PC-3 (cell line): Measurements from ENCODE around the gene OSBPL2. TPM values are rescaled to one million over a fixed set of nuclear protein-coding genes. Genes with fewer than 3 reads are reported as not detected.

ENCODE experiments used
- ATAC-seq: fragments of 200-7000 bp; cut with Tn5 transposase; 2 replicates; pipeline ENCODE4 v1.9.1; 2020; ENCODE audit warnings: mild to moderate bottlenecking, moderate library complexity
- BruUV-seq: library from RNA; stranded (reverse); fragments of 400-500 nt; replicated peaks from 2 replicates; lab custom pipeline; 2021; lab: Mats Ljungman, UMichigan
- CTCF ChIA-PET: fragments of 300-600 bp; sonication (Branson Sonifier 250); formaldehyde crosslinking; loops from one replicate; lab custom pipeline; 2022; ENCODE audit warnings: antibody characterized with exemption; lab: Charles Lee
- POLR2A ChIA-PET: fragments of 300-600 bp; sonication (Branson Sonifier 250); formaldehyde crosslinking; loops from one replicate; lab custom pipeline; 2022; ENCODE audit warnings: antibody characterized with exemption; ENCODE audit not compliant: unreplicated experiment; lab: Charles Lee
- DNase-seq: peaks from one replicate; pipeline ENCODE4 v3.0.0-alpha.2; 2015
- H2AFZ ChIP-seq: fragments of 300-600 bp; sonication (generic); 2 replicates; pipeline ENCODE4 v1.6.0; 2016; ENCODE audit warnings: antibody characterized with exemption, low read length
- H3F3A ChIP-seq: fragments of 300-600 bp; sonication (generic); one replicate; pipeline ENCODE4 v1.6.0; 2017; ENCODE audit warnings: antibody characterized with exemption, low read length, control low read depth, mild to moderate bottlenecking; ENCODE audit not compliant: unreplicated experiment
- H3K27ac ChIP-seq: fragments of 300-600 bp; sonication (generic); 2 replicates; pipeline ENCODE4 v1.5.1; 2016; ENCODE audit warnings: mild to moderate bottlenecking, low read length
- H3K27me3 ChIP-seq: fragments of 300-600 bp; sonication (generic); 2 replicates; pipeline ENCODE4 v1.6.1; 2016; ENCODE audit warnings: low read length, mixed read lengths
- H3K36me3 ChIP-seq: fragments of 300-600 bp; sonication (generic); 2 replicates; pipeline ENCODE4 v1.6.1; 2016; ENCODE audit warnings: low read depth, mixed run types, low read length, mixed read lengths
- H3K4me1 ChIP-seq: fragments of 300-600 bp; sonication (generic); 2 replicates; pipeline ENCODE4 v1.5.1; 2016; ENCODE audit warnings: low read length; ENCODE audit not compliant: insufficient read depth
- H3K4me2 ChIP-seq: fragments of 300-600 bp; sonication (generic); 2 replicates; pipeline ENCODE4 v1.6.0; 2016; ENCODE audit warnings: low read length
- H3K4me3 ChIP-seq: fragments of 300-600 bp; sonication (generic); 2 replicates; pipeline ENCODE4 v1.5.1; 2016; ENCODE audit warnings: mild to moderate bottlenecking, low read length, mixed read lengths
- H3K79me2 ChIP-seq: fragments of 300-600 bp; sonication (generic); 2 replicates; pipeline ENCODE4 v1.6.1; 2017; ENCODE audit warnings: low read length, mixed read lengths
- H3K9ac ChIP-seq: fragments of 300-600 bp; sonication (generic); 2 replicates; pipeline ENCODE4 v1.6.0; 2016; ENCODE audit warnings: mild to moderate bottlenecking, low read length
- H3K9me2 ChIP-seq: fragments of 300-600 bp; sonication (generic); replicated peaks from 2 replicates; pipeline ENCODE4 v1.6.1; 2016; ENCODE audit warnings: mixed run types, low read length, mixed read lengths
- H3K9me3 ChIP-seq: fragments of 300-600 bp; sonication (generic); 2 replicates; pipeline ENCODE4 v1.6.1; 2016; ENCODE audit warnings: low read length, mixed read lengths
- H4K20me1 ChIP-seq: fragments of 300-600 bp; sonication (generic); 2 replicates; pipeline ENCODE4 v1.6.1; 2016; ENCODE audit warnings: low read length, mixed read lengths
- EZH2 ChIP-seq: fragments of 300-600 bp; sonication (generic); IDR thresholded peaks from one replicate; pipeline ENCODE4 v1.6.1; 2017; ENCODE audit warnings: antibody characterized with exemption, mild to moderate bottlenecking, low read length; ENCODE audit not compliant: unreplicated experiment
- EZH2phosphoT487 ChIP-seq: fragments of 300-600 bp; sonication (generic); IDR thresholded peaks from 2 replicates; pipeline ENCODE4 v1.6.1; 2018; ENCODE audit warnings: mild to moderate bottlenecking, antibody characterized with exemption, low read length, borderline replicate concordance
- intact Hi-C: fragments of 100-400 bp; cut with micrococcal nuclease; formaldehyde crosslinking; loops from 2 replicates; pipeline ENCODE4 v1.9.0; 2023
- total RNA-seq: library from RNA; depleted of rRNA; stranded (reverse); fragments of >200 nt; gene quantifications from 2 replicates; pipeline ENCODE4 v1.2.3, GENCODE V29; 2014
- TF ChIP-seq, protein P1 (sequence below): fragments of 300-600 bp; sonication (generic); conservative IDR thresholded peaks from 2 replicates; pipeline ENCODE4 v1.5.1; 2017; ENCODE audit warnings: antibody characterized with exemption, low read depth, mild to moderate bottlenecking, low read length

Gene OSBPL2
- total RNA-seq, 1 experiment from 2014 or later = 39.7 TPM

DNA sequence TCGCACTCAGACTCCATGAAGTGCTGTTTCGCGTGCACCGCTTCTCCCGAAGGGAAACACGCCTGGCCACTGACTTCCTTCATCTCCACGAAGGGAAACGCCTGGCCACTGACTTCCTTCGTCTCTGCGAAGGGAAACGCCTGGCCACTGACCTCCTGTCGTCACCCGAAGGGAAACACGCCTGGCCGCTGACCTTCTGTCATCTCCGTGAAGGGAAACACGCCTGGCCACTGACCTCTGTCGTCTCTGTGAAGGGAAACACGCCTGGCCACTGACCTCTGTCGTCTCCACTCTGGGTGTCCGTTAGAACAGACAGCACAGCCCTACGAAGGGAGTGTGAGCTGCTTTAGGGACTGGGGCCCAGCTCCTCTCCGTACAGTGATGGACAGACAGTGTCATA, 47.4 kb downstream of the OSBPL2 start:
- Histone ChIP-seq H2AFZ (no peak overlapping the region), H3F3A (no peaks in the 10 kb centered on the region), H3K27me3 (no peaks in the 10 kb centered on the region), H3K9me2 (no peaks in the 10 kb centered on the region), H3K4me1 (no peaks in the 10 kb centered on the region), H3K4me3 (no peak overlapping the region), H3K36me3 (peaks cover 17% of the 10 kb centered on the region; the same call in 1 of the 2 replicates), H3K4me2 (no peak overlapping the region), H4K20me1 (no peaks in the 10 kb centered on the region), H3K9ac (no peak overlapping the region), H3K27ac (no peak overlapping the region), H3K9me3 (no peaks in the 10 kb centered on the region), H3K79me2 (no peaks in the 10 kb centered on the region)
- ChIA-PET POLR2A (no interaction called here), CTCF (no interaction called here)
- DNase-seq (no peak), ATAC-seq (no peak)
- intact Hi-C loops = no loop called here
- BruUV-seq = no TSS peak
- TF ChIP-seq EZH2 (no peak), EZH2phosphoT487 (no peak)
- TF ChIP-seq, protein P1, sequence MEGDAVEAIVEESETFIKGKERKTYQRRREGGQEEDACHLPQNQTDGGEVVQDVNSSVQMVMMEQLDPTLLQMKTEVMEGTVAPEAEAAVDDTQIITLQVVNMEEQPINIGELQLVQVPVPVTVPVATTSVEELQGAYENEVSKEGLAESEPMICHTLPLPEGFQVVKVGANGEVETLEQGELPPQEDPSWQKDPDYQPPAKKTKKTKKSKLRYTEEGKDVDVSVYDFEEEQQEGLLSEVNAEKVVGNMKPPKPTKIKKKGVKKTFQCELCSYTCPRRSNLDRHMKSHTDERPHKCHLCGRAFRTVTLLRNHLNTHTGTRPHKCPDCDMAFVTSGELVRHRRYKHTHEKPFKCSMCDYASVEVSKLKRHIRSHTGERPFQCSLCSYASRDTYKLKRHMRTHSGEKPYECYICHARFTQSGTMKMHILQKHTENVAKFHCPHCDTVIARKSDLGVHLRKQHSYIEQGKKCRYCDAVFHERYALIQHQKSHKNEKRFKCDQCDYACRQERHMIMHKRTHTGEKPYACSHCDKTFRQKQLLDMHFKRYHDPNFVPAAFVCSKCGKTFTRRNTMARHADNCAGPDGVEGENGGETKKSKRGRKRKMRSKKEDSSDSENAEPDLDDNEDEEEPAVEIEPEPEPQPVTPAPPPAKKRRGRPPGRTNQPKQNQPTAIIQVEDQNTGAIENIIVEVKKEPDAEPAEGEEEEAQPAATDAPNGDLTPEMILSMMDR = no peak

DNA sequence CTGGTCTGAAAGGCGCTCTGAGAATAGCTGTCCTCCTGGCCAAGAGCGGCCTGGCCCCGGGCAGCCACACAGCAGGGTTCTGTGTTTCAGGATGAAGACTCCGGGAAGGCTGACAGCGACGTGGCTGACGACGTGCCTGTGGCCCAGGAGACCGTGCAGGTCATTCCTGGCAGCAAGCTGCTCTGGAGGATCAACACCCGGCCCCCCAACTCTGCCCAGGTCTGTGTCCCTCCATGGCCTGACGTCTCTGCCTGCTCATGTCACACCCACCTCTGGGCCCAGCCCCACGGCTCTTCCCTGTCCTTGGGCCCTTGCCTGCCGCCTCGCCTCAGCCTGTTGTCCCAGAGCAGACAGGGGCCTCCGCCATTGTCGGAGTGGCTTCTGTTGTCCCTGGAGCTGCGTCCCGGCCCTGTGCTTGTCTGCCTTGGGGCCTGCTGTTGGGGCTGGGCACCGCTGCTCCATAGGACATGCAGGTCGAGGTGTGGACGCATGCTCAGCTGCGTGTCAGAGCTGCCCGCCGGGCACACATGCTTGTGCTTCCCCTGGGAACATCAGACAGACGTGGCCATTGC, 48.3 kb downstream of the OSBPL2 start:
- Histone ChIP-seq H3K9me2 (no peaks in the 10 kb centered on the region), H3K36me3 (peaks cover 10% of the 10 kb centered on the region; the same call in 1 of the 2 replicates), H3K27ac (no peak overlapping the region), H3K4me3 (no peak overlapping the region), H3K4me1 (no peaks in the 10 kb centered on the region), H3K4me2 (no peak overlapping the region), H3K9ac (no peak overlapping the region), H3K27me3 (no peaks in the 10 kb centered on the region), H3F3A (no peaks in the 10 kb centered on the region), H2AFZ (no peak overlapping the region), H3K79me2 (no peaks in the 10 kb centered on the region), H4K20me1 (no peaks in the 10 kb centered on the region), H3K9me3 (no peaks in the 10 kb centered on the region)
- ATAC-seq (no peak), DNase-seq (no peak)
- ChIA-PET CTCF (no interaction called here), POLR2A (no interaction called here)
- BruUV-seq = no TSS peak
- intact Hi-C loops = no loop called here
- TF ChIP-seq, protein P1 = no peak
- TF ChIP-seq EZH2phosphoT487 (no peak), EZH2 (no peak)

DNA sequence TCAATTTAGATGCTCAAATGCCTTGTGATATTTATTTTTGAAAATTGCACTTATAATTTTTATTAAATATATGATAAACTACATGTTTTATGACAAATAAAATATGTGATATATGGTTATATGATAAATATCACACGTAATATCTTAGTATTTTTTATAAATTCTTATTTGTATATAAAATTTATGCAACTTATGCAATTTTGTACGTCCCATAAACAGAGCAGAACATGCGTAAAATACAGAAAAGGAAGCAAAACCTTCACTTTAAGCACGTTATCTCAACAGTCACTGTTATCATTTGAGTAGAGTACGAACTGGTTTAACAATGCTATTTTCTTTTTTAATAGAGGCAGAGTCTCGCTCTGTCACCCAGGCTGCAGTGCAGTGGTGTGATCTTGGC, 48.8 kb downstream of the OSBPL2 start:
- ChIA-PET POLR2A (no interaction called here), CTCF (no interaction called here)
- TF ChIP-seq EZH2 = no peak
- TF ChIP-seq, protein P1 = no peak
- TF ChIP-seq EZH2phosphoT487 = no peak
- H4K20me1 ChIP-seq = no peaks in the 10 kb centered on the region
- peaks cover 4% of the 10 kb centered on the region; the same call in 1 of the 2 replicates for H3K36me3 ChIP-seq
- H3K4me1 ChIP-seq = no peaks in the 10 kb centered on the region
- H3K27me3 ChIP-seq = no peaks in the 10 kb centered on the region
- no peaks in the 10 kb centered on the region for H3K9me3 ChIP-seq
- H3F3A ChIP-seq = no peaks in the 10 kb centered on the region
- ATAC-seq = no peak
- intact Hi-C loops = no loop called here
- H2AFZ ChIP-seq = no peak overlapping the region
- no TSS peak for BruUV-seq
- H3K4me2 ChIP-seq = no peak overlapping the region
- no peak for DNase-seq
- no peaks in the 10 kb centered on the region for H3K79me2 ChIP-seq
- no peak overlapping the region for H3K4me3 ChIP-seq
- no peak overlapping the region for H3K27ac ChIP-seq
- H3K9me2 ChIP-seq = no peaks in the 10 kb centered on the region
- no peak overlapping the region for H3K9ac ChIP-seq
